ENCODE measurements around the gene PAXIP1.

- TF ChIP-seq CTCF (IDR thresholded peaks at IDR 0.05; ENCODE audit: low read depth, low read length, poor library complexity, severe bottlenecking) (no peak), EZH2phosphoT487 (IDR thresholded peaks at IDR 0.05; ENCODE audit: borderline replicate concordance, low read length) (no peak)
Observed at GRCh38 chr7:154973381-154973780, 29.5 kb downstream of the PAXIP1 start.
